ENCODE data around the gene PAM.

DNA sequence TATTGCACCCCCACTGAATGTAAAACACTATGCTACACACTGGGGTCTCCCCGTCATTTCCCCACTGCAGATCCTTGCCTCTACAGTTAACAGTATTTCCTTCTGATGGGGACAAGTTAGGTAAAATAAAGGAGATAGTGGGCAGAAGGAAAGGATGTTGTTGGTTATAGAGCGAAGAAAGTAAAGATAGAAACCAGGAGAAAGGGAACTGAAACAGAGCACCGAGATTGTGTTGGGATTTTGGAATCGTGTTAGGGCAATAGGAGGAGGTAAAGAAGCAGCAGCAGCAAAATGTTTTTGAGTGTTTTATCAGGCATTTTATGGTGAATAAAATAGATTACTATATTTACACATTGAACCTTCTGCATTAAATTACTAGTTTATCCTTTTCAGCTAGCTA lies 60.0 kb downstream of the PAM start:
- TF ChIP-seq POLR2AphosphoS5 (IDR thresholded peaks at IDR 0.05), result no peak
- TF ChIP-seq, protein P1, sequence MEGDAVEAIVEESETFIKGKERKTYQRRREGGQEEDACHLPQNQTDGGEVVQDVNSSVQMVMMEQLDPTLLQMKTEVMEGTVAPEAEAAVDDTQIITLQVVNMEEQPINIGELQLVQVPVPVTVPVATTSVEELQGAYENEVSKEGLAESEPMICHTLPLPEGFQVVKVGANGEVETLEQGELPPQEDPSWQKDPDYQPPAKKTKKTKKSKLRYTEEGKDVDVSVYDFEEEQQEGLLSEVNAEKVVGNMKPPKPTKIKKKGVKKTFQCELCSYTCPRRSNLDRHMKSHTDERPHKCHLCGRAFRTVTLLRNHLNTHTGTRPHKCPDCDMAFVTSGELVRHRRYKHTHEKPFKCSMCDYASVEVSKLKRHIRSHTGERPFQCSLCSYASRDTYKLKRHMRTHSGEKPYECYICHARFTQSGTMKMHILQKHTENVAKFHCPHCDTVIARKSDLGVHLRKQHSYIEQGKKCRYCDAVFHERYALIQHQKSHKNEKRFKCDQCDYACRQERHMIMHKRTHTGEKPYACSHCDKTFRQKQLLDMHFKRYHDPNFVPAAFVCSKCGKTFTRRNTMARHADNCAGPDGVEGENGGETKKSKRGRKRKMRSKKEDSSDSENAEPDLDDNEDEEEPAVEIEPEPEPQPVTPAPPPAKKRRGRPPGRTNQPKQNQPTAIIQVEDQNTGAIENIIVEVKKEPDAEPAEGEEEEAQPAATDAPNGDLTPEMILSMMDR (IDR thresholded peaks at IDR 0.05), result no peak
